HG03575 (cell line): ENCODE measurements around the gene FCER2.

Experiments
- ATAC-seq: cut with Tn5 transposase; IDR thresholded peaks from one replicate; pipeline ENCODE4 v1.9.1; 2021; ENCODE audit not compliant: unreplicated experiment, insufficient number of reproducible peaks, low FRiP score; ENCODE audit errors: extremely low read depth

FCER2 gene

GRCh38 chr19:7734220-7735203, 32.6 kb upstream of the FCER2 start:
- ATAC-seq = no peak

DNA sequence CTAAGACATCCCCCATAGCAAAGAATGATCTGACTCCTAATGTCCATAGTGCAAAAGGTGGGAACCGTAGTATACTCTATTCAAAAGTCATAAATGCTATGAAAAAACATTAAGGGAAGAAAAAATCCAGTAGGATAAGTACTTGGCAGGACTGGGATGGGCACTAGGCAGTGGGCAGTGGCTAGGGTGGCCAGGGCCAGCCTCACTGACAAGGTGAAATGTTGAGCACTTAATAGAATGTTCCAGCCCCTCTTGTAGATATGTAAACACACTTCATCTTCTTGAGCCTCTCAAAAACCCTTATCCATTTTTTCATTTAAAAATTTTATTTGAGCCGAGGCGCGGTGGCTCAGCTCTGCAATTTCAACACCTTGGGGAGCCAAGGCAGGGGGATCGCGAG, 31.4 kb upstream of the FCER2 start:
- no peak for ATAC-seq

GRCh38 chr19:7732045-7732444, 30.1 kb upstream of the FCER2 start, which contains the start of gene CLEC4G:
Gene CLEC4G (minus strand): TSS chr19:7732110. CDS start chr19:7732102, 8 bp downstream.
- no peak for ATAC-seq

DNA sequence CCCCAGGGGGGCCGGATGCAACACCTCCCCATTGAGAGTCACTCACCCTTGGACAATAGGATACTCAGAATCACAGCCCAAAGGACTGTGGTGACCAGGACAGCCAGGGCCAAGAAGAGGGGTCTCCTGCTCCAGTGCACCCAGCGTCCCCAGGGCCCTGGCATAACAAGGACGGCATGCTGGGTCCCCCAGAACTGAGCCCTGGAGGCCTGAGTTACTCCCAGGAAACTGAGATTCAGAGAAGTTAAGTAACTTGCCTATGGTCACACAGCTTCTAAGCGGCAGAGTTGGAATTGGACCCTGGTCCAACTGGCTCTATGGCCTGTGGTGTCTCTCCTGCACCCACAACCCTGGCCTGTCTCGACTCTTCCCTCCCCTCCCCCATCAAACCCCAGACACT, 29.7 kb upstream of the FCER2 start:
- no peak for ATAC-seq

GRCh38 chr19:7731218-7731595, 29.3 kb upstream of the FCER2 start:
- no peak for ATAC-seq

- no peak for ATAC-seq
Measured at GRCh38 chr19:7730286-7731217, 28.6 kb upstream of the FCER2 start.

DNA sequence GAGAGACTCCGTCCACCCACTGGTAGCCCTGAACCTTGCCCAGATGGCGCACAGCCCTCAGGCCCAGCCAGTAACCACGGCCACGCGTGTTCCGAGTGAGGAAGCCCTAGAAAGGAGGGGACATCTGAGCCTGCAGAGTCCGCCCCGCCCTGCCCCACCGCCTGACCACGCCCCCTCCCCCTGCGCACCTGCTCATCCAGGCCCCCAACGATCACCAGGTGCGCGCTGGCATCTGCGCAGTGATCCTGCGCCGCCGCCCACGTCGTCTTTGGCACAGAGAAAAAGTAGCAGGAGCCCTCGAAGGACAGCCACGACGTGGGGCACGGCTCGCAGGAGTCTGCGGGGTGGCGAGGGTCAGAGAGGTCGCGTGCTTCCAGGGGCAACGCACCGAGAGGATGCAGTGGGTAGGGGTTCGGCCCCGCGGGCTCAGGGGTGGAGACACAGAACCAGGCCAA, 27.9 kb upstream of the FCER2 start:
- ATAC-seq = no peak

GRCh38 chr19:7729211-7729610, 27.3 kb upstream of the FCER2 start:
- no peak for ATAC-seq

GRCh38 chr19:7725791-7726190, 23.9 kb upstream of the FCER2 start:
- ATAC-seq = no peak

- ATAC-seq = no peak
Measured at GRCh38 chr19:7722231-7722651, 20.3 kb upstream of the FCER2 start.

DNA sequence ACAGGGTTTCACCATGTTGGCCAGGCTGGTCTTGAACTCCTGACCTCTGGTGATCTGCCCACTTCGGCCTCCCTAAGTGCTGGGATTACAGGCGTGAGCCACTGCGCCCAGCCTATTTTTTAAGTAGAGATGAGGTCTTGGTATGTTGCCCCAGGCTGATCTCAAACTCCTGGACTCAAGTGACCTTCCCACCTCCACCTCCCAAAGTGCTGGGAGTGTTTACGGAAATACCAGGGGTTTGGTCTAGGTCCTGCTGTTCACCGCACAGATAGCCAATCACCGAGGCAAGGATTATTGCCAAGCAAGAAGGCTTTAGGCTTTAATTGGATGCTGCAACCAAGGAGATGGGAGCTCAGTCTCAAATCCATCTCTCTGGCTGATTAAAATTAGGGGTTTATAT, 18.4 kb upstream of the FCER2 start:
- no peak for ATAC-seq

DNA sequence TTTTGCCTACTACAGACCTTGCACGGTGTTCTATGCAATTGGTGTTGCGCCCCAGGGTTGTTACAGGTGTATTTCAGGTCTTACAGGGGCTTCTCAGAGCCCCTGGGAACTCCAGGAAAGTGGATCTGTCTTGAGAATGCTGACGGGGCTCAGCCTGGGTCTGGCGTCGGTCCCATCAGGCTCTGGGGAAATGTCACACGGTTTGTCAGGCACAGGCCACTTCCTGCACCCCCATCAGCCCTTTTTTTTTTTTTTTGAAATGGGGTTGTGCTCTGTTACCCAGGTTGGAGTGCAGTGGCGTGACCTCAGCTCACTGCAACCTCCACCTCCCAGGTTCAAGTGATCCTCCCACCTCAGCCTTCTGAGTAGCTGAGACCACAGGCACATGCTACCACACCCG, 16.7 kb upstream of the FCER2 start:
- ATAC-seq = no peak

- ATAC-seq = no peak
Measured at GRCh38 chr19:7716762-7717161, 14.8 kb upstream of the FCER2 start.

- no peak for ATAC-seq
Measured at GRCh38 chr19:7715671-7716070, 13.7 kb upstream of the FCER2 start.

DNA sequence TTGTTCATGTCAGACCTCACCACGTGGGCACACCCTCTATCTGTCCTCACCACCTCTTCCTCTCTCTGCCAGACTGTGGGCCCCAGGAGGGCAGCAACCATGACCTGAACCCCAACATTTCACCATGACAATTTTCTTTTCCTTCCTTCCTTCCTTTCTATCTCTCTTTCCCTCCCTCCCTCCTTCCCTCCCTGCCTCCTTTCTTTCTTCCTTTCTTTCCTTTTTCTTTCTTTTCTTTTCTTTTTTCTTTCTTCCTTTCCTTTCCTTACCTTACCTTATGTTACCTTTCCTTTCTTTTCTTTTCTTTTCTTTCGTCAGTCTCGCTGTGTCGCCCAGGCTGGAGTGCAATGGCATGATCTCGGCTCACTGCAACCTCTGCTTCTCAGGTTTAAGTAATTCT, 8.7 kb upstream of the FCER2 start:
- no peak for ATAC-seq

DNA sequence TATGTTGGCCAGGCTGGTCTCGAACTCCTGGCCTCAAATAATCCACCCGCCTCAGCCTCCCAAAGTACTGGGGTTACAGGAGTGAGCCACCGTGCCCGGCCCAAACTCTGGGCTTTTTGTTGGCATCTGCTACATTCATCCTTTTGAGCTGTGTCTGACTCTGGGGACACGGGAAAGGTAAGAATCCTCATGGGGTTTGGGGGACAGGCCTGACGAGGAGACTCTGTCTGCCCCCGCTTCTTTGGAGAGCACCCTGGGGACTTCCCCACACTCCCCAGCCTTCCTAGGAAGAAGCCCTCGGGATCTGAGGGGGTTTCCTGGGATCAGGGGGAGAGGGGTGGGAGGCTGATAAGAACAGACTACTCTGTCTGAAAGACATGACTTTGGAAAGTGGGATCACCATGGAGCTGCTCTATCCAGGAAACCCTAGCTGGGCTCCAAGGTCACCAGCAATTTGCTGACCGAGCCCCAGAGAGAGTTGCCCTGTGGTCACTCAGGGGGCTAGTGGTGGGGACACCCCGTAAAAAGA, 8.1 kb upstream of the FCER2 start:
- ATAC-seq = no peak

DNA sequence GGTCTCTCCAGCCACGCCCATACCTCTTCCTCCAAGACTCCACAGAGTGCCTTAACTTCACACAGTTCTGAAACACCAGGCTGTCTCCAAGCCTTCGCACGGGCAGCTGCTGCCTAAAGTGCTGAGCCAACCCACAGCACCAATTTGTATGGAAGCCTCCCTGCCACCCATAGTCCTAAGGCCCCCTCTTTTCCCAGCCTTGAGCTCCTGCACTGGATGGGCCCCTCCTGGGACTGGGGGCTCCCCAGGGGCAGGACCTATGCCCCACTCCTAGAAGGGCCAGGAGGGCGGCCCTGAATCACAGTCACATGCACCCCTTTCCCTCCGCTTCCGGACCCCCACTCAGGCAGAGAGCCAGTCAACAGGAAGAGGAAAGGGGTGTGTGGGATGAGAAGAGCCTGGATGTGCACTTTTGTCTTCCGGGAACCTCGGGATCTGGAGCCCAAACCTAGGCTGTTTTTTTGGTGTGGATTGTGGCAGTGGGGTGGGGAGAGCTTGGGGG, 5.1 kb upstream of the FCER2 start:
- no peak for ATAC-seq

GRCh38 chr19:7706188-7706954, 4.4 kb upstream of the FCER2 start:
- ATAC-seq = no peak
